Activated T-cell treated with anti-CD3 and anti-CD28 coated beads, Interleukin-2, amount 50 U/mL, for 24 hours (primary cell): ENCODE results near the gene VPS26A.
A peak's percentile ranks its signal among the peaks of the same experiment; 100 is the strongest.

Experiments
- DNase-seq: peaks from one replicate; pipeline ENCODE4 v3.0.0-alpha.2; 2020
- H3K27ac Mint-ChIP-seq: 2 replicates; pipeline ENCODE4 v1.8.0; 2020; ENCODE audit warnings: mild to moderate bottlenecking, mixed read lengths
- H3K27me3 Mint-ChIP-seq: 2 replicates; pipeline ENCODE4 v1.8.0; 2020; ENCODE audit warnings: mixed read lengths
- H3K36me3 Mint-ChIP-seq: 2 replicates; pipeline ENCODE4 v1.8.0; 2020; ENCODE audit warnings: low read depth, mixed read lengths
- H3K4me1 Mint-ChIP-seq: 2 replicates; pipeline ENCODE4 v1.8.0; 2020; ENCODE audit warnings: low read depth, mixed read lengths
- H3K4me3 Mint-ChIP-seq: 2 replicates; pipeline ENCODE4 v1.8.0; 2020; ENCODE audit warnings: mild to moderate bottlenecking, moderate library complexity, mixed read lengths
- H3K9me3 Mint-ChIP-seq: 2 replicates; pipeline ENCODE4 v1.8.0; 2020; ENCODE audit warnings: mixed read lengths

VPS26A gene

GRCh38 chr10:69213591-69214311 is 89.8 kb downstream of the VPS26A start:
- H3K4me1 Mint-ChIP-seq, result peaks cover 36% of the 10 kb centered on the region
- H3K27me3 Mint-ChIP-seq, result no peaks in the 10 kb centered on the region
- H3K9me3 Mint-ChIP-seq, result no peaks in the 10 kb centered on the region
- DNase-seq, result no peak
- no peak overlapping the region for H3K27ac Mint-ChIP-seq
- H3K36me3 Mint-ChIP-seq, result peaks cover 7% of the 10 kb centered on the region
- no peak overlapping the region for H3K4me3 Mint-ChIP-seq

DNA sequence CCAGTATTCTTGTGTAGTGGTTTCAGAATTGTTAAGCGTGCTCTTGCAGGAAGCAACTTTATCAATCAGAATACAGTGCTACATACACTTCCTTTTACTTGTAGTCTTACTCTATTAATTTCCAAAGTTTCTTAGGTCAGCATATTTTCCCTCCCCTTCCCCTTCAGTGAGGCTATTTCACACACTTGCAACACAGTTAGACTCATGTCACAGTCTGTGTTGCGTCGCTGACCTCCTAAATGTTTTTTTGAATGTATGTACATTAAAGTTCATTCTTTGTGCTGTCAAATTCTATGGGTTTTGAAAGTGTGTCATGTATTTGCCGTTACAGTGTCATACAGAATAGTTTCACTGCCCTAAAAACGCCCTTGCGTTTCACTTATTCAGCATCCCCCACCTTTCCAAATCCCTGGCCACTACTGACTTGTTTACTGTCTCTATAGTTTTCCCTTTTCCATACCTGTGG is 90.7 kb downstream of the VPS26A start:
- no peak overlapping the region for H3K4me3 Mint-ChIP-seq
- no peaks in the 10 kb centered on the region for H3K9me3 Mint-ChIP-seq
- no peak for DNase-seq

GRCh38 chr10:69215405-69216171 is 91.6 kb downstream of the VPS26A start:
- H3K36me3 Mint-ChIP-seq, result no peaks in the 10 kb centered on the region
- no peaks in the 10 kb centered on the region for H3K27me3 Mint-ChIP-seq
- peak overlapping the region; percentile 81 for H3K27ac Mint-ChIP-seq
- peaks cover 33% of the 10 kb centered on the region for H3K4me1 Mint-ChIP-seq
- H3K9me3 Mint-ChIP-seq, result no peaks in the 10 kb centered on the region
- peak overlapping the region; percentile 37 for H3K4me3 Mint-ChIP-seq
- DNase-seq, result no peak

More for the DNA sequence above, 90.7 kb downstream of the VPS26A start:
- Mint-ChIP-seq H3K4me1 (peaks cover 36% of the 10 kb centered on the region), H3K27me3 (no peaks in the 10 kb centered on the region), H3K27ac (peak overlapping the region; percentile 78), H3K36me3 (no peaks in the 10 kb centered on the region)

GRCh38 chr10:69216577-69217118 is 92.7 kb downstream of the VPS26A start:
- Mint-ChIP-seq H3K9me3 (no peaks in the 10 kb centered on the region), H3K27ac (no peak overlapping the region), H3K4me3 (no peak overlapping the region)

DNA sequence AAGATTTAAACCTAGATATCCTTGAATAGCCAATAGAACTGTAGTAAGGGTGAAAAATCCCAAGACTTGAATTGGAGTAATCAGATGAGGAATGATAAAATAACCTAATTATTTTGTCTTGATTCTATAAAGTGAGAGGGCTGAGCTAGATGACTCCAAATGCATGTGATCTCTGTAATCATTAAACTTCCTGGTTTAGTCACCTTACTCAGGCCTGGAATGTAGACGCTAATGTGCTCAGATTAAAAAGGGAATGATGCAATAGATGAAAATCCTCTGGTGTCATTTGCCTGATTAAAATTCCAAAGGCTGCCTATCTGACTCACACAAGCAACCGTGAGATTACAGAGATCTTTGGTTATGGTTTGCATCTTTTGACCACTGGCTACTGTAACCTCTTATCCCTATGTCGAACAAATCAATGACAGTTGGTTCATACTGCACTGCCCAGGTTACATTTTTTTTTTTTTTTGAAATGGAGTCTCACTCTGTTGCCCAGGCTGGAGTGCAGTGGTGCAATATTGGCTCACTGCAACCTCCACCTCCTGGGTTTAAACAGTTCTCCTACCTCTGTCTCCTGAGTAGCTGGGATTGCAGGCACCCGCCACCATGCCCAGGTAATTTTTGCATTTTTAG is 93.3 kb downstream of the VPS26A start:
- Mint-ChIP-seq H3K4me3 (no peak overlapping the region), H3K27ac (no peak overlapping the region), H3K36me3 (no peaks in the 10 kb centered on the region), H3K9me3 (no peaks in the 10 kb centered on the region), H3K4me1 (peaks cover 47% of the 10 kb centered on the region), H3K27me3 (no peaks in the 10 kb centered on the region)
- no peak for DNase-seq

More at GRCh38 chr10:69216577-69217118, 92.7 kb downstream of the VPS26A start:
- Mint-ChIP-seq H3K4me1 (peaks cover 41% of the 10 kb centered on the region), H3K36me3 (no peaks in the 10 kb centered on the region), H3K27me3 (no peaks in the 10 kb centered on the region)
- no peak for DNase-seq

DNA sequence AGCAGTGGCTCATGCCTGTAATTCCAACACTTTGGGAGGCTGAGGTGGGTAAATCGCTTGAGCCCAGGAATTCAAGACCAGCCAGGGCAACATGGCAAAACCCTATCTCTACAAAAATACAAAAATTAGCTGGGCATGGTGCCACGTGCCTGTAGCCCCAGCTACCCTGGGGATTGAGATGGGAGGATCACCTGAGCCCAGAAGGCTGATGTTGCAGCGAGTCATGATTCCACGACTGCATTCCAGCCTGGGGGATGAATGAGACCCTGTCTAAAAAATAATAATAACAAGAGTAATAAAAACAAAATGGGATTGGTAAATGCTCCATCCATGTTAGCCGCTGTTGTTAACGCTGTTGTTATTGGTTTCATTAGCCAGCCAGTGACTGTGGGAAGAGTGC is 94.9 kb downstream of the VPS26A start:
- H3K4me1 Mint-ChIP-seq, result peaks cover 53% of the 10 kb centered on the region
- no peaks in the 10 kb centered on the region for H3K36me3 Mint-ChIP-seq
- DNase-seq, result no peak
- H3K27ac Mint-ChIP-seq, result no peak overlapping the region
- no peaks in the 10 kb centered on the region for H3K27me3 Mint-ChIP-seq
- no peak overlapping the region for H3K4me3 Mint-ChIP-seq
- no peaks in the 10 kb centered on the region for H3K9me3 Mint-ChIP-seq

- Mint-ChIP-seq H3K27ac (no peak within 1 kb of the TSS), H3K4me1 (peaks cover 48% of the 10 kb centered on the region), H3K9me3 (no peaks in the 10 kb centered on the region), H3K4me3 (no peak within 1 kb of the TSS), H3K36me3 (no peaks in the 10 kb centered on the region), H3K27me3 (no peaks in the 10 kb centered on the region)
- DNase-seq, result no peak
Observed at GRCh38 chr10:69220041-69220451, 96.1 kb downstream of the VPS26A start, which contains the start of gene HKDC1. HKDC1 (plus strand) TSS chr10:69220332; CDS start chr10:69220436, 104 bp downstream.

DNA sequence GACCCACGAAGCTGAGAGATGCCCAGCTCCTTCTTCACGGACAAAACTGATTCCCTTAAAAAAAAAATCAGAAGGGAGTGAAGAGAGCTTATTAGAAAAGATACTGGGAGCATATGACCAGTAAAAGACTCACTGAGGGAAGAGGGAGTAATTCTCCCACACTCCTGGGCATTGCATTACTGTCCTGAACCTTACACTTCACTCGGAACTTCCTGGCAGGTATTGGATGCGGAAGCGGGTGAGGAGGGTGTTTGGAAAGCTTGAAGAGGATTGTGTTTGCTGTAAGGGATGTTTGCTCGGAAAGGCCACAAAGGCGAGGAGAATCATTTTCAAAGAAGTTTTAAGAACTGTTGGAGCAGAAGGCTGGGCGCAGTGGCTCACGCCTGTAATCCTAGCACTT is 96.5 kb downstream of the VPS26A start:
- no peaks in the 10 kb centered on the region for H3K27me3 Mint-ChIP-seq
- H3K27ac Mint-ChIP-seq, result no peak overlapping the region
- peaks cover 47% of the 10 kb centered on the region for H3K4me1 Mint-ChIP-seq
- H3K4me3 Mint-ChIP-seq, result no peak overlapping the region
- no peaks in the 10 kb centered on the region for H3K9me3 Mint-ChIP-seq
- H3K36me3 Mint-ChIP-seq, result no peaks in the 10 kb centered on the region
- DNase-seq, result no peak
